ENCODE measurements around the gene URI1. TPM values are rescaled to one million over a fixed set of nuclear protein-coding genes. Genes with fewer than 3 reads are reported as not detected.
A peak's percentile ranks its signal among the peaks of the same experiment; 100 is the strongest.

URI1 gene
- total RNA-seq (2022) (68.9 and 85.3 TPM in 2 replicates), Bru-seq, nascent RNA (percentile 90 among the genes with signal in this experiment), BruChase-seq, experiment 1, labeled RNA remaining after a 6-hour chase (percentile 82 among the genes with signal in this experiment), BruChase-seq, experiment 2, labeled RNA remaining after a 2-hour chase (percentile 85 among the genes with signal in this experiment)
- long read RNA-seq, transcript URI1-202 (11 exons, 3,444 nt), result minor isoform, 59 of 161 reads
- long read RNA-seq, transcript URI1-206 (10 exons, 2,495 nt), result major isoform, 65 of 161 reads
- long read RNA-seq, partial matches to known transcripts, result 17 of 161 reads
- long read RNA-seq, other reads (novel, unspliced or antisense), result 20 of 161 reads

GRCh38 chr19:29941828-29942403 lies at the start of gene URI1:
TSS of gene URI1 (plus strand) at chr19:29942239. CDS start at chr19:29942548, 309 bp downstream.
- TF ChIP-seq, protein P1, sequence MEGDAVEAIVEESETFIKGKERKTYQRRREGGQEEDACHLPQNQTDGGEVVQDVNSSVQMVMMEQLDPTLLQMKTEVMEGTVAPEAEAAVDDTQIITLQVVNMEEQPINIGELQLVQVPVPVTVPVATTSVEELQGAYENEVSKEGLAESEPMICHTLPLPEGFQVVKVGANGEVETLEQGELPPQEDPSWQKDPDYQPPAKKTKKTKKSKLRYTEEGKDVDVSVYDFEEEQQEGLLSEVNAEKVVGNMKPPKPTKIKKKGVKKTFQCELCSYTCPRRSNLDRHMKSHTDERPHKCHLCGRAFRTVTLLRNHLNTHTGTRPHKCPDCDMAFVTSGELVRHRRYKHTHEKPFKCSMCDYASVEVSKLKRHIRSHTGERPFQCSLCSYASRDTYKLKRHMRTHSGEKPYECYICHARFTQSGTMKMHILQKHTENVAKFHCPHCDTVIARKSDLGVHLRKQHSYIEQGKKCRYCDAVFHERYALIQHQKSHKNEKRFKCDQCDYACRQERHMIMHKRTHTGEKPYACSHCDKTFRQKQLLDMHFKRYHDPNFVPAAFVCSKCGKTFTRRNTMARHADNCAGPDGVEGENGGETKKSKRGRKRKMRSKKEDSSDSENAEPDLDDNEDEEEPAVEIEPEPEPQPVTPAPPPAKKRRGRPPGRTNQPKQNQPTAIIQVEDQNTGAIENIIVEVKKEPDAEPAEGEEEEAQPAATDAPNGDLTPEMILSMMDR (IDR thresholded peaks at IDR 0.05; ENCODE audit: unreplicated experiment), result no peak
- Mint-ChIP-seq H3K4me3 (ENCODE audit: unreplicated experiment) (peak within 1 kb of the TSS; percentile 90), H3K27ac (ENCODE audit: low read depth, unreplicated experiment) (peak within 1 kb of the TSS; percentile 69), H3K36me3 (ENCODE audit: insufficient read depth, unreplicated experiment) (peaks cover 6% of the 10 kb centered on the region), H3K9me3 (ENCODE audit: unreplicated experiment) (peaks cover 10% of the 10 kb centered on the region), H3K4me1 (ENCODE audit: insufficient read depth, unreplicated experiment) (peaks cover 19% of the 10 kb centered on the region), H3K27me3 (ENCODE audit: insufficient read depth, unreplicated experiment) (no peaks in the 10 kb centered on the region)
- POLR2A ChIA-PET, result interaction anchor here (0.6 to 2.3 kb wide), 20 partner anchors 10 to 1728 kb away, joined by 3 to 12 read pairs (median 4); no protein-coding TSS in a partner anchor
- CTCF ChIA-PET, result interaction anchor here (0.6 to 1.5 kb wide), 6 partner anchors 19 to 332 kb away, joined by 3 to 6 read pairs (median 4); no protein-coding TSS in a partner anchor
- DNase-seq (ENCODE audit: unreplicated experiment), result peak; percentile 91
- intact Hi-C loops (cut with micrococcal nuclease), result no loop called here
- BruUV-seq (replicated peaks), result TSS peak; percentile 96

DNA sequence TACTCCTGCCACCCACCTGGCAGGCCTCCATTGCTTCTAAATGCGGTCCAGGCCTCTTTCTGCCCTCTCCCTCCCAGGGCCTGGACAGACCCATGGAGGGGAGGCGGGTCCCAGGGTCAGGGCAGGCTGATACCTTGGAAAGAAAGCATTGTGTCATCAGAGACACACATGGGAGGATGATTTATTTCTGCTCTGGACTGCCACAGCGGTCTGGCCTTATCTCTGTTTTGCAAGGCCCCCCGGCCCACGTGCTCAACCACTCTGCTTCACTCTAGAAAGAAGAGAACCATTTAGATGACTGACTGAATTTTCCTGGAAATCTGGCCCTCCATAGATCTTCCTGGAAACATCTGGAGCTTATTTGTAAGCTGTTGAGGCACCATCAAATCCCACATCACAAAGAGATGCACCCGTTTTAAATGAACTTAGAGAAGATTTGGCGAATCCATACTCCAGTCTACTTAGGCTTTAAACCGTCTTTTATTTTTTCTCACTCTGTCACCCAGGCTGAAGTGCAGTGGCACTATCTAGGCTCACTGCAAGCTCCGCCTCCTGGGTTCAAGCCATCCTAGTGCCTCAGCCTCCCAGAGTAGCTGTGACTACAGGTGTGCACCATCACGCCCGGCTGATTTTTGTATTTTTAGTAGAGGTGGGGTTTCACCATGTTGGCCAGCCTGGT lies 48.3 kb upstream of the URI1 start:
- ChIA-PET POLR2A (no interaction called here), CTCF (no interaction called here)
- no peaks in the 10 kb centered on the region for H3K4me1 Mint-ChIP-seq (ENCODE audit: insufficient read depth, unreplicated experiment)
- intact Hi-C loops (cut with micrococcal nuclease), result no loop called here
- no peaks in the 10 kb centered on the region for H3K27me3 Mint-ChIP-seq (ENCODE audit: insufficient read depth, unreplicated experiment)
- no peak for DNase-seq (ENCODE audit: unreplicated experiment)
- no peak overlapping the region for H3K27ac Mint-ChIP-seq (ENCODE audit: low read depth, unreplicated experiment)
- TF ChIP-seq, protein P1 (IDR thresholded peaks at IDR 0.05; ENCODE audit: unreplicated experiment), result no peak
- no peaks in the 10 kb centered on the region for H3K36me3 Mint-ChIP-seq (ENCODE audit: insufficient read depth, unreplicated experiment)
- peaks cover 9% of the 10 kb centered on the region for H3K9me3 Mint-ChIP-seq (ENCODE audit: unreplicated experiment)
- H3K4me3 Mint-ChIP-seq (ENCODE audit: unreplicated experiment), result no peak overlapping the region
- BruUV-seq (replicated peaks), result no TSS peak

DNA sequence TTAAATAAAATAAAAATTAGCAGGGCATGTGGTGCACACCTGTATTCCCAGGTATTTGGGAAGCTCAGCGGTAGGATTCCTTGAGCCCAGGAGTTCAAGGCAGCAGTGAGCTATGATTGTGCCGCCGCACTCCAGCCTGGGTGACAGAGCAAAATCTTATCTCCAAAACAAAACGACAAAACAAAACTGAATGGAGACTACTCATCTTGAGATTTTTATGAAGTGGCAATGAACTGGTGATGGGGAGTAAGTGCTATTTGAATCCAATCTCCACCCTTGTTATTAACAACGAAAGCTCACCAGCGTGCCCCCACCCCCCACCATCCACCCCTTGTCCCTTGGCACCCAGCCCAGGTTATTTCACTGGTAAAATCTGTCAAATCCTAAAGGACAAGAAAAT lies 45.2 kb upstream of the URI1 start:
- no peak for DNase-seq (ENCODE audit: unreplicated experiment)
- no peaks in the 10 kb centered on the region for H3K9me3 Mint-ChIP-seq (ENCODE audit: unreplicated experiment)
- no peak overlapping the region for H3K4me3 Mint-ChIP-seq (ENCODE audit: unreplicated experiment)
- intact Hi-C loops (cut with micrococcal nuclease), result no loop called here
- TF ChIP-seq, protein P1 (IDR thresholded peaks at IDR 0.05; ENCODE audit: unreplicated experiment), result no peak
- H3K36me3 Mint-ChIP-seq (ENCODE audit: insufficient read depth, unreplicated experiment), result no peaks in the 10 kb centered on the region
- H3K4me1 Mint-ChIP-seq (ENCODE audit: insufficient read depth, unreplicated experiment), result no peaks in the 10 kb centered on the region
- H3K27me3 Mint-ChIP-seq (ENCODE audit: insufficient read depth, unreplicated experiment), result no peaks in the 10 kb centered on the region
- no TSS peak for BruUV-seq (replicated peaks)
- POLR2A ChIA-PET, result no interaction called here
- no peak overlapping the region for H3K27ac Mint-ChIP-seq (ENCODE audit: low read depth, unreplicated experiment)
- CTCF ChIA-PET, result interaction anchor here (1.1 kb wide), 2 partner anchors 181 to 770 kb away, joined by 3 to 4 read pairs; no protein-coding TSS in a partner anchor

GRCh38 chr19:29897466-29897865 lies 44.6 kb upstream of the URI1 start:
- intact Hi-C loops (cut with micrococcal nuclease), result no loop called here
- no peaks in the 10 kb centered on the region for H3K36me3 Mint-ChIP-seq (ENCODE audit: insufficient read depth, unreplicated experiment)
- ChIA-PET POLR2A (no interaction called here), CTCF (interaction anchor here (1.1 kb wide), 1 partner anchor 769 kb away, joined by 3 read pairs; no protein-coding TSS in a partner anchor)
- H3K9me3 Mint-ChIP-seq (ENCODE audit: unreplicated experiment), result no peaks in the 10 kb centered on the region
- H3K4me1 Mint-ChIP-seq (ENCODE audit: insufficient read depth, unreplicated experiment), result no peaks in the 10 kb centered on the region
- no peaks in the 10 kb centered on the region for H3K27me3 Mint-ChIP-seq (ENCODE audit: insufficient read depth, unreplicated experiment)
- TF ChIP-seq, protein P1 (IDR thresholded peaks at IDR 0.05; ENCODE audit: unreplicated experiment), result no peak
- no peak for DNase-seq (ENCODE audit: unreplicated experiment)
- no peak overlapping the region for H3K27ac Mint-ChIP-seq (ENCODE audit: low read depth, unreplicated experiment)
- no peak overlapping the region for H3K4me3 Mint-ChIP-seq (ENCODE audit: unreplicated experiment)
- BruUV-seq (replicated peaks), result no TSS peak
